ENCODE results near the gene TFCP2L1.

GRCh38 chr2:121237336-121237979 is 47.5 kb downstream of the TFCP2L1 start:
- no peak for TF ChIP-seq GATA2 (IDR thresholded peaks at IDR 0.05; ENCODE audit: low read depth, low read length)
- TF ChIP-seq GATA3 (IDR thresholded peaks at IDR 0.05; ENCODE audit: low read depth, low read length): no peak
